Measurements from ENCODE around the gene NCOR1.
A peak's percentile ranks its signal among the peaks of the same experiment; 100 is the strongest.
"Not testable (repeated sequence)": the region's sequence is repeated elsewhere in the genome, so short reads cannot be mapped to it uniquely, and the experiment has no call there.

NCOR1 gene

DNA sequence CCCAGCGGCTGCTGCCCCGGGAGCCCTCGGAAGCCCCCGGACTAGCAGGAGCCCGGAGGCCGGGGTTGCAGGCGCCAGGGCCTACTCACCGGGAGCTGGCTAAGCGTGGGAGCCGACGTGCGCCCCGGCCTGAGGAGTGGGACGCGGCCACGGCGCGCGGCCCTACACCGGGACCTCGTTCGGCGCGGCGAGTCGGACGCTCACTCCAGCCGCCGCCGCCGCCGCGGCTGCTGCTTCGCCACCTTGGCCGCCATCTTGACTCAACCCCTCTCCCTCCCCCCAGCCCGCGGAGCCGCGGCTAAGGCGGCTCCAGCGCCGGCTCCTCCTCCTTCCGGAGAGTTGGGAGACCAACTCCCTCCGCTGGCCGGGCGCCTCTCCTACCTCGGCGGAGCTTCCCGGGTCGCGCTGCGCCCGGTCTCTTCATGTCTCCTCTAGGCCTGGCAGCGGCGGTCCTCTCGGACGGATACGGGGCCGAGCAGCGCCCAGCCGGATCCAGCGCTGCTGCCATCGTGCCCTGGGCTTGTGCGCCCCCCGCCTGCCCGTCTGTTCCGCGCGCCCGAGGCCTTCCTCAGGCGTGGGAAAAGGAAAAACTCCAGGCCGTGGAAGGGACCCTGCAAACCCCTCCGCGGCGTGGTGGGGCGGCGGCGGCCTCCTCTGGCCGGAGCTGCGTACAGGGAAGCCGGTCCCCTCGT is at the start of gene NCOR1:
Gene NCOR1 (minus strand): TSS at position 262 of the 692 bp plus-strand sequence. CDS start 20,965 bp downstream, outside the sequence.
- DNase-seq = peak; percentile 86

- no peak for DNase-seq
Observed at GRCh38 chr17:16262201-16262600, 46.9 kb upstream of the NCOR1 start.

DNA sequence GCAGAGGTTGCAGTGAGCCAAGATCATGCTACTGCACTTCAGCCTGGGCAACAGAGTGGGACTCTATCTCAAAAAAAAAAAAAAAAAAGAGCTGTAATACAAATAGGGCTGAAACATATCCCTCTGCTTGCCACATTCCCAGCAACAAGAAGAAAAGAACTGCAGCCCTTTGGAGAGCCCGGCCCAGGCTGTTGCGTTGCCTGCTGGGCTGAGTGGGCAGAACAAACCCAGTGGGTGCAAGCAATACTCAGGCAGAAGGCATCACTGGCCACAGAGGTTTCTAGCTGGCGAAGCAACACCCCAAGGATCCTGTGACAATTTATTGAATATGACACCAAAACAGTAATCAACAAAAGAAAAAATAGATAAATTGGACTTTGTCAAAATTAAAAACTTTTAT is 45.7 kb upstream of the NCOR1 start:
- no peak for DNase-seq

- DNase-seq = no peak
Observed at GRCh38 chr17:16259926-16260325, 44.6 kb upstream of the NCOR1 start.

GRCh38 chr17:16258901-16259300 is 43.6 kb upstream of the NCOR1 start:
- no peak for DNase-seq

- DNase-seq = no peak
Observed at GRCh38 chr17:16255481-16255921, 40.2 kb upstream of the NCOR1 start.

DNA sequence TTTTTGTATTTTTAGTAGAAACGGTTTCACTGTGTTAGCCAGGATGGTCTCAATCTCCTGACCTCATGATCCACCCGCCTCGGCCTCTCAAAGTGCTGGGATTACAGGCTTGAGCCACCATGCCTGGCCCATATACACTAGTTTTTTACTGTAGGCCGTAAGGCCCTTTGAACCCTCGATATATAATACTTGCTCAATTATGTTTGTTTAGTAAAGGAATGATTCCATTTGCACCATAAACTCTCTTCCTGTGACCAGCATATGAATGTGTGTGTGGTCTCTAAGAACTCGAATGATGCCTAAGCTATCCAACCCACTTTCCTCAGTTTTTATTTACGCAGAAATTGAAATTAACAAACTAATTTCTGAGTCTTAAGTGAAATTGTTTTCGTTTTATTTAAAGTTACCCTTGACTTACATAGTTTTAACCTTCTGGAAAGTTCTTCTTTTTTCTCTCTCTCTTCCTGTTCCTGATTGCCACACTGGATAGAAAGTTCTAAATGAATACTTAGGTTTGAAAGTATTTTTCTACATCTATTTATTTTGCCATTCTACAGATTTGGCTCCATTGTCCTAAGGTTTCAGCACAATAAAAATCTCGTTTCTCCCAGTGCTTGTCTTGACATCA is 39.6 kb upstream of the NCOR1 start:
- DNase-seq = no peak

GRCh38 chr17:16251556-16251955 is 36.2 kb upstream of the NCOR1 start:
- no peak for DNase-seq

- no peak for DNase-seq
Observed at GRCh38 chr17:16251043-16251442, 35.7 kb upstream of the NCOR1 start.

DNA sequence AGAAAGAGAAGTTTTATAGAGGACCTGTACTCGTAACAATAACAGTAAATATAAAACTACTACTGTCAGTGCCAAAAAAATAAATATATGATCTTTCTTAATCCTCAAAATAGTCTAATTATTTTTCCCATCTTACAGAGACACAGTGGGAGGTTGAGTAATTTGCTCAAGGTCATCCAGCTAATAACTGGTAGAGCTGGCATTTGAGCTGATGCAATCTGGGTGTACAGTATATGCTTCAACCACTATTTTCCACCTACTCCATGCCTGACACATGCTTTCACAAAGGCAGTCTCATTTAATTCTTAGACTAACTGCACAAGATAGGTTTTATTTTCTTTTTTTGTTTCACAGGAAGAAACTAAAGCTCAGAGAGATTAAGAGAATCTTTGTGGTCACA is 35.3 kb upstream of the NCOR1 start:
- no peak for DNase-seq

DNA sequence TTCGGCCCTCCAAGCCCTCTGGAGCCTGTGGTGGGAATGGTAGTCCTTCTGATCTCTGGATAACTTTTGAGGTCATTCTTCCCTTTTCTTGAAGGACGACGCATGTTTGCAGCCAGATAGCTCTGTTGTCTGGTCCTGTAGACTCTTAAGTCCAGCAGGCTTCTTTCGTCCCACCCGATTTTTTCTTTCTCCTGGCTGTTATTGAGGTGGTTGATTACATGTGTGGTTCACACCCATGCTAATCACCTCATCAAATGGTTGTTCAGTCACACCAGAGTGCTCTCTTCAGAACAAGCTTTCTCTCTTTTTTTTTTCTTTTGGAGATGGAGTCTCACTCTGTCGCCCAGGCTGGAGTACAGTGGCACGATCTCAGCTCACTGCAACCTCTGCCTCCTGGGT is 32.3 kb upstream of the NCOR1 start:
- no peak for DNase-seq

DNA sequence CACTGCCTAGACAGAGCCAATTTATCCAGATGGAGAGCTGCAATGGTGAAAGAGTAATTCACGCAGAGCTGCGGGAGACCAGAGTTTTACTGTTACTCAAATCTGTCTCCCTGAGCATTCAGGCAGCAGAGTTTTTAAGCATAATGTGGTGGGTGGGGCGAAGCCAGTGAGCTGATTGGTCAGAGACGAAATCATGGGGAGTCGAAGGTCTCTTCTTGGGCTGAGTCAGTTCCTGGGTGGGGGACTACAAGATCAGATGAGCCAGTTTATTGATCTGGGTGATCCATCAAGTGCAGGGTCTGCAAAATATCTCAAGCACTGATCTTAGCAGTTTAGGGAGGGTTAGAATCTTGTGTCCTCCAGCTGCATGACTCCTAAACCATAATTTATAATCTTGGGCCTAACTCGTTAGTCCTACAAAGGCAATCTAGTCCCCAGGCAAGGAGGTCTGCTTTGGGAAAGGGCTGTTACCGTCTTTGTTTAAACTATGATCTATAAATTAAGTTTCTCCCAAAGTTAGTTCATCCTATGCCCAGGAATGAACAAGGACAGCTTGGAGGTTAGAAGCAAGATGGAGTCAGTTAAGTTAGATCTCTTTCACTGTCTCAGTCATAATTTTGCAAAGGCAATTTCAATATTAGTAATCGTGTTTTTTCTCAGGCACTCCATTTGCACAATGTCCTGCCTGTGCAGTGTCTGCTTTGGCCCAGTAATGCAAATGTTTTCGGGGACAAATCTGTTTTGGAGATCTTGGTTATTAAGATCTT is 28.6 kb upstream of the NCOR1 start:
- no peak for DNase-seq

DNA sequence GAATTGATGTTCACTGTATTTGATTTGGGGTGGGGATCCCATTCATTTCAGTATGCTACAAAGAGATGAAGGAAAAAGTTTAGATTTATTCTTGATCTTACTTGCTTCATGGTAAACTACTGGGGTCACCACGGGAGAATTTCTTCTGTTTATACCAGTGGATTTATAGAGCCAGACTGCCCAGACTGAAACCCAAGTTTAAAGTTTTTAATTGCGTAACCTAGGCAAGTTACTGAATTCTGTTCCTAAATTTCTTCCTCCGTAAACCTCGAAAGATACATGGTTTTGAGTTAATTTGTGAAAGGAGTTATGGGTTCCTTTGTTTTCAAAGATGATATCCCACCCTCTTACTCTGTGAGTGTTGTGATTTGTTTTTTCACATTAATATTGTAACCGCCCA is 28.1 kb upstream of the NCOR1 start:
- no peak for DNase-seq

- no peak for DNase-seq
Observed at GRCh38 chr17:16241906-16242399, 26.6 kb upstream of the NCOR1 start.

GRCh38 chr17:16239931-16240330 is 24.6 kb upstream of the NCOR1 start:
- no peak for DNase-seq

DNA sequence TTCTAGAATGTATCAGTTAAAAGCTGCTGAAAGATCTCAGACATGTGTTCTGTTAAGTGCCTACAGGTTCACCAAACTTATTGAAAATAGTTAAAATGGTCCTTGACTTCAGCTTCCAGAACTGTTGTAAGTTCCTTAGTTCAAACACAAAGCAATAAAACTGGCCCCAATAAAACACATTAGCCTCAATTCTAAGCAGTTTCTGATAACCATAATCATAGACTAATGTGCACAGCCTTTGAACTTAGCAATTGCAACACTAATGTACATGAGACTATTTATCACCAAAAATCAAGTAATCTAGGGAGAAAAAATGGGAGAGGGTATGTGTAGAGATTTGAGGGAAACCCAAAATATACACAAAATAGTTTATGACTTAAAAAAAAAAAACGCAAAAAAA is 17.1 kb upstream of the NCOR1 start:
- DNase-seq = no peak

- not testable (repeated sequence) for DNase-seq
Observed at GRCh38 chr17:16229912-16230561, 14.7 kb upstream of the NCOR1 start.

GRCh38 chr17:16222406-16222805 is 7.1 kb upstream of the NCOR1 start:
- DNase-seq = no peak

DNA sequence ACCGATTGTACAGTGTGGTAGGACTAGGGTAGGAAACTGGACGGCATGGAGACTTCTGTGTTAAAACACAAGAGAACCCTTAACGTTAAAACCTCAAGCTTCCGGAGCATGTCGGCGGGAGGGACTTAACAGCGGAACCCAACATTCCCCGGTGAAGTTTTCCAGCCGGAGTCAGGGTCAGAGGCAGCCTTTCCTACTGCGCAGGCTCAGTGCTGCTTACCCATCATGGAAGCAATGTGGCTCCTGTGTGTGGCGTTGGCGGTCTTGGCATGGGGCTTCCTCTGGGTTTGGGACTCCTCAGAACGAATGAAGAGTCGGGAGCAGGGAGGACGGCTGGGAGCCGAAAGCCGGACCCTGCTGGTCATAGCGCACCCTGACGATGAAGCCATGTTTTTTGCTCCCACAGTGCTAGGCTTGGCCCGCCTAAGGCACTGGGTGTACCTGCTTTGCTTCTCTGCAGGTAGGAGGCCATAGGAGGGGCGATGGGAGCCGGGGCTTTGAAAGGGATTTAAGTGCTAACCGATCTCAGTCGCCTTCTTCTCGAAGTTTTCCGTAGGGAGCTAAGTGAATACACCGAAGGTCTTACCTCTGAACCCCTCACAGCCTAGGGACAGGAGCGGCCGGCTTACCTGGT is 1.8 kb upstream of the NCOR1 start, which contains the start of gene PIGL:
Gene PIGL (plus strand): TSS at position 209 of the 634 bp plus-strand sequence. CDS start 17 bp downstream, at position 226.
- DNase-seq = peak; percentile 84

GRCh38 chr17:16216341-16217001 is 1.1 kb upstream of the NCOR1 start:
- not testable (repeated sequence) for DNase-seq

- DNase-seq = peak; percentile 25
Observed at GRCh38 chr17:16215965-16216316, 607 bp upstream of the NCOR1 start.

GRCh38 chr17:16215002-16215272 is 397 bp downstream of the NCOR1 start:
- peak; percentile 38 for DNase-seq
